Stomach smooth muscle (tissue), 2 donors: Measurements from ENCODE around the gene GCLC.

ENCODE experiments used
- H3K27ac ChIP-seq: one replicate; pipeline ENCODE4 v1.7.0; 2013; ENCODE audit warnings: mild to moderate bottlenecking, low read length, inconsistent platforms
- H3K27me3 ChIP-seq, 2 donors: one replicate each; pipeline ENCODE4 v1.7.0; 2013; ENCODE audit warnings: low read length in 2 of 2; ENCODE audit not compliant: insufficient read depth in 2 of 2, control insufficient read depth in 1 of 2
- H3K36me3 ChIP-seq, 2 donors: one replicate each; pipeline ENCODE4 v1.7.0; 2013; ENCODE audit warnings: low read length in 2 of 2; ENCODE audit not compliant: control insufficient read depth in 2 of 2, insufficient read depth in 2 of 2
- H3K4me1 ChIP-seq: one replicate; pipeline ENCODE4 v1.7.0; 2013; ENCODE audit warnings: low read length; ENCODE audit not compliant: control insufficient read depth, insufficient read depth
- H3K4me3 ChIP-seq, 2 donors: one replicate each; pipeline ENCODE4 v1.7.0; 2013; ENCODE audit warnings: low read length in 2 of 2
- H3K9ac ChIP-seq, 2 donors: one replicate each; pipeline ENCODE4 v1.7.0; 2013; ENCODE audit warnings: low read length in 2 of 2, mild to moderate bottlenecking in 1 of 2
- H3K9me3 ChIP-seq, 2 donors: one replicate each; pipeline ENCODE4 v1.7.0; 2013; ENCODE audit warnings: low read length in 2 of 2; ENCODE audit not compliant: control insufficient read depth in 2 of 2
- donor health status: healthy.
- donor health status: Pancreatic carcinoma.

The GCLC gene

GRCh38 chr6:53476964-53477363 is 67.9 kb downstream of the GCLC start:
- Histone ChIP-seq H3K9ac (no peak overlapping the region), H3K4me3 (no peak overlapping the region), H3K36me3 (no peaks in the 10 kb centered on the region), H3K27ac (no peak overlapping the region), H3K9me3 (no peaks in the 10 kb centered on the region), H3K27me3 (no peaks in the 10 kb centered on the region), H3K4me1 (no peaks in the 10 kb centered on the region)

- no peaks in the 10 kb centered on the region for H3K4me1 ChIP-seq
- no peaks in the 10 kb centered on the region for H3K27me3 ChIP-seq
- no peak overlapping the region for H3K27ac ChIP-seq
- no peaks in the 10 kb centered on the region for H3K9me3 ChIP-seq
- no peak overlapping the region for H3K4me3 ChIP-seq
- H3K9ac ChIP-seq, result no peak overlapping the region
- H3K36me3 ChIP-seq, result no peaks in the 10 kb centered on the region
Observed at GRCh38 chr6:53474010-53474409, 70.9 kb downstream of the GCLC start.

GRCh38 chr6:53469163-53469562 is 75.7 kb downstream of the GCLC start:
- Histone ChIP-seq H3K36me3 (no peaks in the 10 kb centered on the region), H3K9ac (no peak overlapping the region), H3K27ac (no peak overlapping the region), H3K9me3 (no peaks in the 10 kb centered on the region), H3K4me3 (no peak overlapping the region), H3K27me3 (no peaks in the 10 kb centered on the region), H3K4me1 (no peaks in the 10 kb centered on the region)

GRCh38 chr6:53466257-53466656 is 78.6 kb downstream of the GCLC start:
- Histone ChIP-seq H3K9ac (no peak overlapping the region), H3K27me3 (no peaks in the 10 kb centered on the region), H3K9me3 (no peaks in the 10 kb centered on the region), H3K4me3 (no peak overlapping the region), H3K36me3 (no peaks in the 10 kb centered on the region), H3K27ac (no peak overlapping the region), H3K4me1 (no peaks in the 10 kb centered on the region)

GRCh38 chr6:53465732-53466131 is 79.2 kb downstream of the GCLC start:
- no peaks in the 10 kb centered on the region for H3K4me1 ChIP-seq
- no peak overlapping the region for H3K27ac ChIP-seq
- no peak overlapping the region for H3K9ac ChIP-seq
- no peaks in the 10 kb centered on the region for H3K36me3 ChIP-seq
- no peak overlapping the region for H3K4me3 ChIP-seq
- H3K27me3 ChIP-seq, result no peaks in the 10 kb centered on the region
- no peaks in the 10 kb centered on the region for H3K9me3 ChIP-seq

- no peaks in the 10 kb centered on the region for H3K27me3 ChIP-seq
- H3K9me3 ChIP-seq, result no peaks in the 10 kb centered on the region
- no peak overlapping the region for H3K27ac ChIP-seq
- H3K9ac ChIP-seq, result no peak overlapping the region
- H3K36me3 ChIP-seq, result no peaks in the 10 kb centered on the region
- H3K4me1 ChIP-seq, result no peaks in the 10 kb centered on the region
- H3K4me3 ChIP-seq, result no peak overlapping the region
Observed at GRCh38 chr6:53464927-53465460, 79.9 kb downstream of the GCLC start.

GRCh38 chr6:53464483-53464882 is 80.4 kb downstream of the GCLC start:
- Histone ChIP-seq H3K27me3 (no peaks in the 10 kb centered on the region), H3K9ac (no peak overlapping the region), H3K36me3 (no peaks in the 10 kb centered on the region), H3K9me3 (no peaks in the 10 kb centered on the region), H3K4me1 (no peaks in the 10 kb centered on the region), H3K27ac (no peak overlapping the region), H3K4me3 (no peak overlapping the region)

GRCh38 chr6:53461696-53462095 is 83.2 kb downstream of the GCLC start:
- Histone ChIP-seq H3K27ac (no peak overlapping the region), H3K27me3 (no peaks in the 10 kb centered on the region), H3K36me3 (no peaks in the 10 kb centered on the region), H3K4me1 (no peaks in the 10 kb centered on the region), H3K4me3 (no peak overlapping the region), H3K9me3 (no peaks in the 10 kb centered on the region), H3K9ac (no peak overlapping the region)

- Histone ChIP-seq H3K9me3 (no peaks in the 10 kb centered on the region), H3K27me3 (no peaks in the 10 kb centered on the region), H3K27ac (no peak overlapping the region), H3K4me1 (no peaks in the 10 kb centered on the region), H3K4me3 (no peak overlapping the region), H3K9ac (no peak overlapping the region), H3K36me3 (no peaks in the 10 kb centered on the region)
Observed at GRCh38 chr6:53461041-53461656, 83.8 kb downstream of the GCLC start.

GRCh38 chr6:53458105-53458866 is 86.6 kb downstream of the GCLC start:
- no peak overlapping the region for H3K9ac ChIP-seq
- H3K9me3 ChIP-seq, result no peaks in the 10 kb centered on the region
- no peak overlapping the region for H3K4me3 ChIP-seq
- H3K27ac ChIP-seq, result no peak overlapping the region
- no peaks in the 10 kb centered on the region for H3K4me1 ChIP-seq
- no peaks in the 10 kb centered on the region for H3K36me3 ChIP-seq
- no peaks in the 10 kb centered on the region for H3K27me3 ChIP-seq

- Histone ChIP-seq H3K9ac (no peak overlapping the region), H3K9me3 (no peaks in the 10 kb centered on the region), H3K4me3 (no peak overlapping the region), H3K4me1 (no peaks in the 10 kb centered on the region), H3K36me3 (no peaks in the 10 kb centered on the region), H3K27me3 (no peaks in the 10 kb centered on the region), H3K27ac (no peak overlapping the region)
Observed at GRCh38 chr6:53456809-53457208, 88.1 kb downstream of the GCLC start.
